Measurements from ENCODE around the gene TNFRSF21.
A peak's percentile ranks its signal among the peaks of the same experiment; 100 is the strongest.
"Not testable (repeated sequence)": the region's sequence is repeated elsewhere in the genome, so short reads cannot be mapped to it uniquely, and the experiment has no call there.

Gene TNFRSF21

GRCh38 chr6:47319867-47320266, 10.2 kb upstream of the TNFRSF21 start:
- no peak for DNase-seq

- no peak for DNase-seq
Measured at GRCh38 chr6:47319382-47319781, 9.7 kb upstream of the TNFRSF21 start.

- no peak for DNase-seq
Measured at GRCh38 chr6:47318236-47318989, 8.7 kb upstream of the TNFRSF21 start.

- DNase-seq = not testable (repeated sequence)
Measured at GRCh38 chr6:47315181-47315580, 5.5 kb upstream of the TNFRSF21 start.

- DNase-seq = no peak
Measured at GRCh38 chr6:47310131-47310480, 401 bp upstream of the TNFRSF21 start.

GRCh38 chr6:47308552-47309290, 984 bp downstream of the TNFRSF21 start:
- DNase-seq = peak in 1 of 2 experiments; percentile 8

GRCh38 chr6:47308198-47308517, 1.5 kb downstream of the TNFRSF21 start:
- no peak for DNase-seq

- no peak for DNase-seq
Measured at GRCh38 chr6:47307362-47308197, 2.1 kb downstream of the TNFRSF21 start.

- no peak for DNase-seq
Measured at GRCh38 chr6:47306887-47307286, 2.8 kb downstream of the TNFRSF21 start.

GRCh38 chr6:47303861-47304260, 5.8 kb downstream of the TNFRSF21 start:
- DNase-seq = no peak

- DNase-seq = no peak
Measured at GRCh38 chr6:47303342-47303741, 6.4 kb downstream of the TNFRSF21 start.

GRCh38 chr6:47302043-47302442, 7.7 kb downstream of the TNFRSF21 start:
- no peak for DNase-seq

- no peak for DNase-seq
Measured at GRCh38 chr6:47301441-47301840, 8.3 kb downstream of the TNFRSF21 start.

GRCh38 chr6:47300417-47300816, 9.3 kb downstream of the TNFRSF21 start:
- no peak for DNase-seq

- no peak for DNase-seq
Measured at GRCh38 chr6:47299965-47300364, 9.7 kb downstream of the TNFRSF21 start.

GRCh38 chr6:47298475-47298874, 11.2 kb downstream of the TNFRSF21 start:
- DNase-seq = no peak

- DNase-seq = no peak
Measured at GRCh38 chr6:47294990-47295389, 14.7 kb downstream of the TNFRSF21 start.

GRCh38 chr6:47292944-47293343, 16.8 kb downstream of the TNFRSF21 start:
- no peak for DNase-seq

- no peak for DNase-seq
Measured at GRCh38 chr6:47292027-47292426, 17.7 kb downstream of the TNFRSF21 start.

- no peak for DNase-seq
Measured at GRCh38 chr6:47290124-47290834, 19.4 kb downstream of the TNFRSF21 start.

GRCh38 chr6:47288267-47289090, 21.2 kb downstream of the TNFRSF21 start:
- no peak for DNase-seq

GRCh38 chr6:47286301-47286700, 23.4 kb downstream of the TNFRSF21 start:
- no peak for DNase-seq
